Activated naive CD4-positive, alpha-beta T cell (primary cell): Measurements from ENCODE around the gene SEPTIN8.
"Not testable (repeated sequence)": the region's sequence is repeated elsewhere in the genome, so short reads cannot be mapped to it uniquely, and the experiment has no call there.

Source experiments
- DNase-seq, 4 experiments: peaks; one replicate each; lab custom pipeline; 2025; lab: John Stamatoyannopoulos, UW

Gene SEPTIN8

GRCh38 chr5:132812123-132812765 lies 35.2 kb upstream of the SEPTIN8 start:
- no peak for DNase-seq

- DNase-seq, result no peak
These were observed 33.6 kb upstream of the SEPTIN8 start for GRCh38 chr5:132810605-132811004.

- DNase-seq, result no peak
These were observed 31.8 kb upstream of the SEPTIN8 start for GRCh38 chr5:132808866-132809265.

- DNase-seq, result no peak
These were observed 31.4 kb upstream of the SEPTIN8 start for GRCh38 chr5:132808448-132808847.

GRCh38 chr5:132807163-132807838 lies 30.3 kb upstream of the SEPTIN8 start:
- no peak for DNase-seq

- DNase-seq, result not testable (repeated sequence)
These were observed 29.7 kb upstream of the SEPTIN8 start for GRCh38 chr5:132806804-132807162.

GRCh38 chr5:132805872-132806271 lies 28.8 kb upstream of the SEPTIN8 start:
- not testable (repeated sequence) for DNase-seq

- not testable (repeated sequence) for DNase-seq
These were observed 27.2 kb upstream of the SEPTIN8 start for GRCh38 chr5:132804219-132804618.

- DNase-seq, result not testable (repeated sequence)
These were observed 25.6 kb upstream of the SEPTIN8 start for GRCh38 chr5:132802685-132803066.

- DNase-seq, result no peak
These were observed 25.1 kb upstream of the SEPTIN8 start for GRCh38 chr5:132802044-132802684.

GRCh38 chr5:132800545-132800944 lies 23.5 kb upstream of the SEPTIN8 start:
- DNase-seq, result no peak

- DNase-seq, result no peak
These were observed 22.4 kb upstream of the SEPTIN8 start for GRCh38 chr5:132799392-132799791.

- no peak for DNase-seq
These were observed 20.6 kb upstream of the SEPTIN8 start for GRCh38 chr5:132797651-132798050.

- no peak for DNase-seq
These were observed 14.0 kb upstream of the SEPTIN8 start for GRCh38 chr5:132791026-132791425.

GRCh38 chr5:132790201-132790865 lies 13.3 kb upstream of the SEPTIN8 start:
- no peak for DNase-seq

GRCh38 chr5:132788990-132789886 lies 12.2 kb upstream of the SEPTIN8 start:
- no peak for DNase-seq

GRCh38 chr5:132788508-132788907 lies 11.5 kb upstream of the SEPTIN8 start:
- DNase-seq, result no peak

- DNase-seq, result no peak
These were observed 10.0 kb upstream of the SEPTIN8 start for GRCh38 chr5:132787076-132787475.

- no peak for DNase-seq
These were observed 8.8 kb upstream of the SEPTIN8 start for GRCh38 chr5:132785864-132786263.

GRCh38 chr5:132785365-132785764 lies 8.3 kb upstream of the SEPTIN8 start:
- no peak for DNase-seq

GRCh38 chr5:132782101-132782500 lies 5.1 kb upstream of the SEPTIN8 start:
- no peak for DNase-seq

- DNase-seq, result no peak
These were observed 4.0 kb upstream of the SEPTIN8 start for GRCh38 chr5:132781029-132781428.
